ENCODE results near the gene FCHSD2. TPM values are rescaled to one million over a fixed set of nuclear protein-coding genes. Genes with fewer than 3 reads are reported as not detected.
A peak's percentile ranks its signal among the peaks of the same experiment; 100 is the strongest.
"Not testable (repeated sequence)": the region's sequence is repeated elsewhere in the genome, so short reads cannot be mapped to it uniquely, and the experiment has no call there.

Gene FCHSD2
- total RNA-seq, 1 donor from 2014 or later = 32.7 TPM

DNA sequence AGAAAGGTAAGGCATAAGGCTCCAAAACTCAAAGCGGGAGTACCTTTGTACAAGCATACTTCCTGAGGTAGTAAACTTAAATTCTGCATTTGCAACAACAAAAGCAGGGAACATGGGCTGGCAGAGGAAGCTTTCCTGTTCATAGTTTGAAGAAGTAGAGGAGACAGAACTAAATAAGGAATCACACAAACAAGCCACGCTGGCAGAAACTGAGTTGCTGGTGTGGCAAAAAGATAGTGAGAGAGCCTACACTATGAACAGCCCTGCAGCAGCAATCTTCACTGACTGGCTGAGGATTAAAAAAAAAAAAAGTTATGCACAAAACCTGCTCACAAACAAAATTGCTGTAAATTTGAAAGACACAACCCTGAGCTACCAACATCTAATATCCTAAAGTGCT is 46.5 kb downstream of the FCHSD2 start:
- peak; percentile 86 for ATAC-seq
- DNase-seq = no peak
- intact Hi-C loops (cut with micrococcal nuclease) = no loop called here

DNA sequence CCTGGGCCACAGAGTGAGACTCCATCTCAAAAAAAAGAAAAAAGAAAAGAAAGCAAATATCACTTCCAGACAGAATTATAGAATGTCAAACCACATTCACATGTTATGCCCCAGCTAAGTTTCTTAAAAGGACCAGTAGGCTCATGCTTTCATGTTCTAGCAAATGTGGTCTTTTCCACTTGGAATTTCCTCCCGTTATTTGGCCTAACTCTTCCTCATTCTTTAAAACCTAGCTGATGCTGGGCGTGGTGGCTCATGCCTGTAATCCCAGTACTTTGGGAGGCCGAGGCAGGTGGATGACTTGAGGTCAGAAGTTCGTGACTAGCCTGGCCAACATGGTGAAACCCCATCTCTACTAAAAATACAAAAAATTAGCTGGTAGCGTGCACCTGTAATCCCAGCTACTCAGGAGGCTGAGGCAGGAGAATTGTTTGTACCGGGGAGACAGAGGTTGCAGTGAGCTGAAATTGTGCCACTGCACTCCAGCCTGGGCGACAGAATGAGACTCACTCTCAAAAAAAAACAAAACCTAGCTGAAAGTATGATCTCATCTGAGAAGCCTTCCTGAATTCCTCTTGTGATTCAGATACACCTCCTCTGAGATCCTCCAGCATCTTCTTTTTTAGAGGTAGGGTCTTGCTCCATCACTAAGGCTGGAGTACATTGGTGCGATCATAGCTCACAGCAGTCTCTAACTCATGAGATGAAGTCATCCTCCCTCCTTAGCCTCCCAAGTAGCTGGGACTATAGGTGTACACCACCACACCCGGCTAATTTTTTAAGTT is 50.4 kb downstream of the FCHSD2 start:
- DNase-seq = no peak
- intact Hi-C loops (cut with micrococcal nuclease) = no loop called here
- no peak for ATAC-seq

DNA sequence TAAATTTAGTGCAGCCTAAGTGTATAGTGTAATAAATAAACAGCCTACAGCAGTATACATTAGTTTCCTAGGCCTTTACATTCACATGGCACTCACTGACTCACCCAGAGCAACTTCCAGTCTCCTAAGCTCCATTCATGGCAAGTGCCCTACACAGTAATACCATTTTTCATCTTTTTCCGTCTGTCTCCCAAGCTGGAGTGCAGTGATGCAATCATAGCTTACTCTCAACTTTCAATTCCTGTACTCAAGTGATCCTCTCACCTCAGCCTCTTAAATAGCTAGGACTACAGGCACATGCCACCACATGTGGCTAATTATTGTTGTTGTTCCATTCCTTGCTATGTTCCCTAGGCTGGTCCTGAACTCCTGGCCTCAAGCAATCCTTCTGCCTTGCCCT is 54.4 kb downstream of the FCHSD2 start:
- DNase-seq = no peak
- intact Hi-C loops (cut with micrococcal nuclease) = no loop called here
- peak; percentile 48 for ATAC-seq

DNA sequence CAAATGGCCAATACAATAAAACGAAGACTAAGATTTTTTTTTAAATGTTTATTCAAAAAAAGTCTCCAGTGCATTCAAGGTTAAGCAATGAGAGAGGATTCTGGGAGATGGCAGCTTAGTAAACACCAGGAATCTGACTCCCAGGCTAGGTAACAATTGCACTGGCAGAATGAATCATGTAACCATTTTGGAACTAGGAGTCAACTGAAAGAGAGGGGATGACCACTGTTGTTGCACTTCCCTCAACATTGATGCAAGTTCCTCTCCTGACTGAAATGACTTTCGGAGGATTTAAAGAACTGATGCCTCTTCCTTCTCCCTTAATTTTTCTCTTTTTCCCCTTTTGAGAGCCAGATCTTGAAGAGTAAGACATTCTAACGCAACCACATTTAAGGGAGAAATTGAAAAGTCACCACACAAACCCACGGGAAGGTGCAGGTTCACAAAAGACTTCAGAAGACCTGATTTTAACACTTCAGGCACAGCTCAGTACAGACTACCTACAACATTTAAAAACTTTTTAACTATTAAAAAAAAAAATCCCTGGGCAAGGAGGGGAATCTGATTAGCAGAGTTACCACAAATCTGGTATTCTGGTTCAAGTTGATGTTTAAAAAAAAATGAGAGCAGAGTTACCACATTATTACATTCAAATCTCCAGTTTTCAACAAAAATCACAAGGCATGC is 56.8 kb downstream of the FCHSD2 start:
- ATAC-seq = peak; percentile 50
- DNase-seq = no peak
- intact Hi-C loops (cut with micrococcal nuclease) = no loop called here

DNA sequence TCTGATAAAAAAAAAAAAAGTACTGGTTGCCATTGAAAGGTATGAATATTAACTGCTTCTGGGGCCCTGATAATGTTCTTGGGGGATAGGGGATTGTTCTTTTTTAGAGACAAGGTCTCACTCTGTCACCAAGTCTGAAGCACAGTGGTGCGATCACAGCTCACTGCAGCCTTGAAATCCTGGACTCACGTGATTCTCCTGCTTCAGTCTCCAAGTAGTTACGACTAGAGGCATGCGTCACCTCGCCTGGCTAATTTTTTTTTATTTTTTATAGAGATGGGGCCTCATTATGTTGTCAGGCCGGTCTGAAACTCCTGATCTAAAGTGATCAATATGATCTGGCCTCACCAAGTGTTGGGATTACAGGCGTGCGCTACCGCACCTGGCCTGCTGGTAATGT is 63.5 kb downstream of the FCHSD2 start:
- intact Hi-C loops (cut with micrococcal nuclease) = no loop called here
- no peak for ATAC-seq
- DNase-seq = no peak

DNA sequence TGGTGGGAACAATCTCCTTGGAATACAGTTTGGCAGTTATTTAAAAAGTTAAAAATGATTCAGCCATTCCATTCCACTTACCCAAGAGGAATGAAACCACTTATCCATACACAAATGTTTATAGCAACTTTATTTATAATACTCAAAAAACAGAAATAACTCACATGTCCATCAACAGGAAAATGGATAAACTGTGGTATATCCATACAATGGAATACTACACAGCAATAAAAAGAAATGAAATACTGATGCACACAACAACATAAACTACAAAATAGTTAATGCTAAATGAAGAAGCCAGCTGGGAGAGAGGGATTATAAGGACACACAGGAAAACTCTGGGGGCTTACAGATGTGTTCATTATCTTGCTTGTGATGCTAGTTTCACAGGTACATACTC is 64.7 kb downstream of the FCHSD2 start:
- DNase-seq = no peak
- ATAC-seq = no peak
- intact Hi-C loops (cut with micrococcal nuclease) = no loop called here

DNA sequence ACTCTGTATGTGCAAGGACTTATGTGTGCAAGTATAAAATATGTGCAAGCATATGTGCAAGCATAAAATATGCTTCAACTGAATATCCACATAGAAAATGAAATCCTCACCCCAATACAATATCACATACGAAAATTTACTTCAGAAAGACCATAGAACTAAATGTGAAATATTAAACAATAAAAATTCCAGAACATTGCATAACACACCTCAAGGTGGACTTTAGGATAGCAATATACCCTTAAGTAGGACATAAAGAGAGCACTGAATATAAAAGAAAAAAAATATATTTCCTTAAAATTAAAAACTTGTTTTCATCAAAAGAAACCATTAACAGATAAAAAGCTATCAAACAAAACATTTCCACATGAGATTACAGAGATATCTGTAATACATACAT is 67.8 kb downstream of the FCHSD2 start:
- DNase-seq = no peak
- no peak for ATAC-seq
- intact Hi-C loops (cut with micrococcal nuclease) = no loop called here

DNA sequence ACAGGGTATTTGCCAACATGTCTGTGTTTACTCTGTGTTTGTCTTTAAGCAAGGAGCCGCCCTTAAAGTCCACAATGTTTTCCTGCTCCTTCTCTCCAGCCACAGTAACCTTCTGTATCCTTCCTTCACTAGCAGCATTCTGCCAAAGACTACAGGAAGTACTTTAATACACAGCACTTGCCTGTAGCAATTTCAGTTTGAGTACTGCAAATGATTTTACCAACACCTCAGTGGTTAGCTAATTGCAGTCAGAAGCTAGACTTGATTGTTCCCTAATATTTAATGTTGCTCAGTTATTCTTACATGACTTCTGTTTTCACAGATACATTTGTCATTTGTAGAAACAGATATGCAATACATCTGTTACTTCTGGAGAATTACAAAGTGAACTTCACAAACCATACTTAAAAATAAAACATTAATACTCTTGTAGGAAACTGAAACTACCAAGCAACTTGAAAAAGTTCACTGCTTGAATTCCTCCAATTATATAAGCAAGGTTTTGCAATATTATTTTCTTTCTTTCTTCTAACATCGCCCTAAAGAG is 69.1 kb downstream of the FCHSD2 start:
- peak; percentile 88 for ATAC-seq
- intact Hi-C loops (cut with micrococcal nuclease) = no loop called here

DNA sequence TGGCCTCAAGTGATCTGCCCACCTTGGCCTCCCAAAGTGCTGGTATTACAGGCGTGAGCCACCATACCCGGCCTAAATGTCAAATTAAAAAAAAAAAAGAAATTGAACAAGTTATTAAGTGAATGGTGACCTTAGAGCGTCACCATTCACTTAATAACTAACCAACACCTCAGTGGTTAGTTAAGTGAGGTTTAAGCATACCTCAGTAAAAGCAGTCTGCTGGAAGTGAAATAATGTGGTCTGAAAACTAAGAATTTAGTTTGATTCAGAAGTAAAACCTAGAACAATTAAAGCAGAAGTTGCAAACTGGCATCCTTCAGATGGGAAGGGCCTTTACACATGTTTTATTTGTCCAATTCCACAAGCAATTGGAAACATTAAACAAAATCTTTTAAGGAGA is 71.5 kb downstream of the FCHSD2 start:
- intact Hi-C loops (cut with micrococcal nuclease) = no loop called here
- DNase-seq (no peak), ATAC-seq (no peak)

More for the DNA sequence above, 69.1 kb downstream of the FCHSD2 start:
- no peak for DNase-seq

DNA sequence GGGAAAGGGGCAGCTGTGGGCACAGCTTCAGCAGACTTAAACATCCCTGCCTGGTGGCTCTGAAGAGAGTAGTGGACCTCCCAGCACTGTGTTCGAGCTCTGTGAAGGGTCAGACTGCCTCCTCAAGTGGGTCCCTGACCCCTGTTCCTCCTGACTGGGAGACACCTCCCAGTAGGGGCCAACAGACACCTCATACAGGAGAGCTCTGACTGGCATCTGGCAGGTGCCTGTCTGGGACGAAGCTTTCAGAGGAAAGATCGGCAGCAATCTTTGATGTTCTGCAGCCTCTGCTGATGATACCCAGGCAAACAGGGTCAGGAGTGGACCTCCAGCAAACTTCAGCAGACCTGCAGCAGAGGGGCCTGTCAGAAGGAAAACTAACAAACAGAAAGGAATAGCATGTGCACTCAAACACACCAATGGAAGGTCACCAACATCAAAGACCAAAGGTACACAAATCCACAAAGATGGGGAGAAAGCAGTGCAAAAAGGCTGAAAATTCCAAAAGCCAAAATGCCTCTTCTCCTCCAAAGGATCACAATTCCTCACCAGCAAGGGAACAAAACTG is 80.2 kb downstream of the FCHSD2 start:
- DNase-seq; intact Hi-C loops (cut with micrococcal nuclease); ATAC-seq: not testable (repeated sequence)

DNA sequence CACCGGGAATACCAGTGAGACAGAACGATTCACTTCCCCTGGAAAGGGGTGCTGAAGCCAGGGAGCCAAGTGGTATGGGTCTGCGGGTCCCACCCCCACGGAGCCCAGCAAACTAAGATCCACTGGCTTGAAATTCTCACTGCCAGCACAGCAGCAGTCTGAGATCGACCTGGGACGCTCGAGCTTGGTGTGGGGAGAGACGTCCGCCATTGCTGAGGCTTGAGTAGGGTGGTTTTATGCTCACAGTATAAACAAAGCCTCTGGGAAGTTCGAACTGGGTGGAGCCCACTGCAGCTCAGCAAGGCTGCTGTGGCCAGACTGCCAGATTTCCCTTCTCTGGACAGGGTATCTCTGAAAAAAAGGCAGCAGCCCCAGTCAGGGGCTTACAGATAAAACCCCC is 80.7 kb downstream of the FCHSD2 start:
- ATAC-seq; intact Hi-C loops (cut with micrococcal nuclease); DNase-seq: not testable (repeated sequence)

DNA sequence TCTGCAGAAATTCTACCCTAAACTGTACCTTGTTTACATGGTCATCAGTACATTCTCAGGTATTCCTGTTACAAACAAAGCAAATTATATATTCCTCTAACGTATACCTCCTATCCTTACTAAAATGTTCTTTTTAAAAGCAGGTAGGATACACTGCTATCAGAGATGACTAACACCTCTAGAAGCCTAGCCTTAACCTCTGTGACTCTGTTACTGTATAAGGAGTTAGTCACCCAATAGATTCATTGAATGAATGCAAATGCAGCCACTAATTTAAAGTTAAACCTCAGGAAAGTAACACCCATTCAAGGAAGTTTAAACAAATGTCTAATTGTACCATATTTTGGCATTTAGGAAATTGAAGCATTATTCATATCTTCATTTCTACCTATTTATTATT is 82.2 kb downstream of the FCHSD2 start:
- DNase-seq (no peak), ATAC-seq (no peak)
- intact Hi-C loops (cut with micrococcal nuclease) = no loop called here

DNA sequence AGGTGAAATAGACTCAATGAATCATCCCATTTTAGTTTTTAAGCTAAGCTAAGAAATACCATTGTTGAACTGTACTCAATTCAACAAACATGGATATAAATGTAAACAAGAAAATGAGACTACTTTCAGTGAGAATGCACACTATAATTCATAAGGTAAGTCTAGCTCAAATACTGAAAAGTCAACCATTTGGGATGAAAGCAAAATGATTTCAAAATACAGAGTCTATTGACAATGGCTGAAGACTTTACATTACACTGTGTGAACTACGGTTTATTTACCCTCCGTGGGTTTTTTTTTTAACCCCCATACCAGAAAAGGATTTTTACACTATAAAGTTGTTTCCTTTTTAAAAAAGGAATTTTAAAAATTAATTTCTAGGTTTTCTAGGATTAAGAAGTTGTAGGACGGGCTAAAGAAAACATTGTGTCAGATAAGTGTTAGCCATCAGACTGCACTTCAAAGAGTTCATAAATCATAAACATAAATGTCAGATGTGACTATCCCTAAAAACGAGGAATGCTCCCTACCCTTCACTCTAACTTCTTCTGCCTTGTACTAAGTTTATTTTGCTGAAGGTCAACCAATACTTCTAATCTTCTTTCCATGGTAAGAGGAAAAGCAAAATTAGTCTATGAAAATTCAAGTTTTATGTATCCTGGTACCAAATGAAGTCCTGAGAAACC is 83.0 kb downstream of the FCHSD2 start:
- intact Hi-C loops (cut with micrococcal nuclease) = no loop called here
- DNase-seq (no peak), ATAC-seq (no peak)

DNA sequence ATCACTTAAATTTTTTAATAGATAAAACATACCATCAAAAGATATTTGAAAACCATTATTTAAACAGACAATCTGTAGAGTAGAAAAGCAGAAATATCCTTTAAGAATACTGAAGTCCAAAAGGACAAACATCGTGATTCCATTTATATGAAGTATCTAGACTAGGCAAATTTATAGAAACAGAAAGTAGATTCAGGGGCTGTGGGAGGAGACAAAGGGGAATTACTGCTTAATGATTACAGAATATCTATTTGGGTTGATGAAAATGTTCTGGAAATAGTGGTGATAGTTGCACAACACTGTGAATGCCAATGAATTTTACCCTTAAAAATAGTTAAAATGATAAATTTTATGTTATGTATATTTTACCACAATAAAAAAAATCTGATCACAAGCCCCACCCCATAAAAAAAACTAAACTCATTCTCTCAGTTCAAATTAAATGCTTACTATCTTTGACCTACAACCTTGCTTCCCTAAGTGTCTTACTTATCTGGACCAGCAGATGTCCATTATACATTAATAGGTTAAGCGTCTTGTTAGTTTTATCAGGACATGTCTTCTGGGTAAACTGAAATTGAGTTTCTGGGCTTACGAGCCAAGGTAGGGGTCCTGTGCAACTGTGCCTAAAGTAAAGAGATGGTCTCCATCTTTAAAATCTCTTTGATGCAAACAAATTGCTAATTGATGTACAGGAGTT is 86.3 kb downstream of the FCHSD2 start:
- ATAC-seq = no peak
- intact Hi-C loops (cut with micrococcal nuclease) = no loop called here
- no peak for DNase-seq

DNA sequence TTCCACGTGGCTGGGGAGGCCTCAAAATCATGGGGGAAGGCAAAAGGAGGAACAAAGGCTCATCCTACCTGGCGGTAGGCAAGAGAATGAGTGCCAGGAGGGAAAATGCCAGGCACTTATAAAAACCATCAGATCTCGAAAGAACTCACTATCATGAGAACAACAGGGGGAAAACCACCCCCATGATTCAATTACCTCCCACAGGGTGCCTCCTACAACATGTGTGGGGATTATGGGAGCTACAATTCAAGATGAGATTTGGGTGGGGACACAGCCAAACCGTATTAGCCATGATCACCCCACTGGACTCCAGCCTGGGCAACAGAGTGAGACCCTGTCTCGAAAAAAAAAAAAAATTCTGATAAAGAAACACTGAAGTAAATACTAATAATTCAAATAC is 87.1 kb downstream of the FCHSD2 start:
- no peak for DNase-seq
- no peak for ATAC-seq
- intact Hi-C loops (cut with micrococcal nuclease) = no loop called here

DNA sequence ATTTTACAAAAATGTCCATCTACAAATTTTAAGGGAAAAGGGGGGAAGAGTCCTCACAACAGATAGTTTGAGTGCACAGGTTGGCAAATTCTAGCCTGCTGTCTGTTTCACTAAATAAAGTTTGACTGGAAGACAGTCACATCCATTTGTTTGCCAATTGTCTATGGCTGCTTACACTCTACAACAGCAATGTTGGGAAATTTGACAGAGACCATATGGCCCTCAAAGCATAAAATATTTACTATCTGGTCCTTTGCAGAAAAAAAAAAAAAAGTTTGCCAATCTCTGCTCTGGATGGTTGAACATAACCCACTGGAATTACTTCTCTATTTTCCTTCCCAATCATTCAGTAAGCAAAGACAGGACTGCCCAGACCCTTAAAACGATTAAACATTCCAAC is 88.2 kb downstream of the FCHSD2 start:
- DNase-seq = no peak
- intact Hi-C loops (cut with micrococcal nuclease) = no loop called here
- no peak for ATAC-seq

DNA sequence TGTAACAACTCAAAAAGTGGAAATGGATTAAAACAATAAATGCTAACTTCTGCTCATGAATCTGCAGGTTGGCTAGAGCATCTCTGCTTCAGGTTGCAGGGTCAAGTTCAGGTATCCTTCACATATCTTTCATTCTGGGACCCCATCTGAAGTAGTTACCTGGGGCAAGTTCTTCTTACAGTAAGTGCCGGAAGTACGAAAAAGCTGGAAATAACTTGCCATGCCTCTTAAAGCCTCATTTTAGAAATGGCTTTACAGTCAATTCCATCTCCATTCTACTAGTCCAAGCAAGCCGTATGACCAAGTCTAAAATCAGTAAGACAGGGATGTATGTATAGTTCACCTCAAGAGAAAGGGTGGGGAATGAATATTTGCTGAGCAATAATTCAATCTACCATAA is 93.7 kb downstream of the FCHSD2 start:
- intact Hi-C loops (cut with micrococcal nuclease) = no loop called here
- no peak for ATAC-seq
- no peak for DNase-seq

DNA sequence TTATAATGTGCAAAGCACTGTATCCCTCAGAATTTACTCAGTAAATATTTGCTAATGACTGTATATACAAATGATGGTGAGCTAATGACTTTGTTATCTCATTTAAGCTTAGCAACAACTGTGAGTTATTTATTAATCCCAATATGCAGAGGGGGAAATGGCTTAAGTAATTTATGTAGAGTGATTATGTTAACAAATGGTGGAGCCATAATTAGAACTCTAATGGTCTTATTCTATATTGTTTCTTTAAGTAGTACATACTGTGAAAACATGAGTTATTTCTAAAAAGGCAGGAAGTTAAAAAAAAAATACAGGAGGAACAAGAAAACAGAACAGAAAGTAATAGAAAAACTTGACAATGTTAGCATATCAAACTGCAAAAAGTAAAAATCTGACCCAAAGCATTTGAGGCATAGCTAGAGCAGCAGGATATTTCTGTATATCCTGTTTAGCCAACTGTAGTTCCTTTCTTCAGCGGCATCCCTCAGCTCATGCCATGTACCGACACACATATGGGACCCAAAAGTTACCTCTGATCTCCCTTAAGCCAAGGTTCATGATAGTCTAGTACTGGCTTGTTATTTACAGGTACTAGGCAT is 94.2 kb downstream of the FCHSD2 start:
- ATAC-seq (peak; percentile 59), DNase-seq (no peak)
- intact Hi-C loops (cut with micrococcal nuclease) = no loop called here

DNA sequence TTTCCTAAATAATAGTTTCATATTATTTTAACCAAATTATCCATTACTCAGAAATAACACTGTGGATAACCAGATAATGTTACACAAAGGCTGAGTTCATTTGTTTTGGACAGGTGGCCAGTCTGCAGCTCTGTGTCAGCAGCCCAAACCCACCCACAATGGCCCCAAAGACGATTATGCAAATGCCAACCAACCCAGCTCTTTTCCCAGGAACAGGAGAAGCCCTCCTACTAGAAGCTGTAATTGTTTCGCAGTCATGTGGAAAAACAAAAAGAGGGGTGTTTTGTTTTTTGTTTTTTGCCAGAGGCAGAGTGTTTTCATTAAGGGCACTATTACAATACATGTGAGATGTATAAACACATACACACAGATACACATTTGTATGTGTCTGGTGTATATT is 102.1 kb downstream of the FCHSD2 start:
- ATAC-seq = no peak
- intact Hi-C loops (cut with micrococcal nuclease) = no loop called here
- DNase-seq = no peak
